HTR-8/SVneo (cell line): Measurements from ENCODE around the gene MYADML2.
A peak's percentile ranks its signal among the peaks of the same experiment; 100 is the strongest.

Source experiments
- DNase-seq: peaks from one replicate; pipeline ENCODE4 v3.0.0; 2011; ENCODE audit warnings: low spot score, mixed read lengths; ENCODE audit not compliant: insufficient read length
- FAIRE-seq: peaks from 2 replicates; lab custom pipeline; 2011; peaks lifted over from hg19 to GRCh38; lab: Jason Lieb, UNC

MYADML2 gene

DNA sequence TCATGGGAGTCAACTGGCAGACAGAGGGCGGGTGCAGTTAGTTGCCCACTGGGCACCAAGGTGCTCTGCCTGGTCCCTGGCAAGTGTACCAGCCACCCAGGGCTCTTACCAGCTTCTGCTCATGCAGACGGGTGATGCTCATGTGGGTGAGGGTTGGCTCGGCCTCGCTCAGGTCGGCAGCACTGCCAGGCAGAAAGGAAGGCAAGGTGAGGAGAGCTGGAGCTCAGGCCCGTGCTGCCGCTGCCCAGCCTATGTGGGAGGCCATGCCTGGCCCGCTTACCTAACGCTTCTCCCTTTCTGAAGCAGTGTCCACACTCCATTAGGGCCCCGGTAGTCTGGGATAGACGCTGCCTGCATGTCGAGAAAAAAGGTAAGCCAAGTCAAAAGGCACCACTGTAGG is 31.7 kb downstream of the MYADML2 start:
- no peak for FAIRE-seq
- no peak for DNase-seq

DNA sequence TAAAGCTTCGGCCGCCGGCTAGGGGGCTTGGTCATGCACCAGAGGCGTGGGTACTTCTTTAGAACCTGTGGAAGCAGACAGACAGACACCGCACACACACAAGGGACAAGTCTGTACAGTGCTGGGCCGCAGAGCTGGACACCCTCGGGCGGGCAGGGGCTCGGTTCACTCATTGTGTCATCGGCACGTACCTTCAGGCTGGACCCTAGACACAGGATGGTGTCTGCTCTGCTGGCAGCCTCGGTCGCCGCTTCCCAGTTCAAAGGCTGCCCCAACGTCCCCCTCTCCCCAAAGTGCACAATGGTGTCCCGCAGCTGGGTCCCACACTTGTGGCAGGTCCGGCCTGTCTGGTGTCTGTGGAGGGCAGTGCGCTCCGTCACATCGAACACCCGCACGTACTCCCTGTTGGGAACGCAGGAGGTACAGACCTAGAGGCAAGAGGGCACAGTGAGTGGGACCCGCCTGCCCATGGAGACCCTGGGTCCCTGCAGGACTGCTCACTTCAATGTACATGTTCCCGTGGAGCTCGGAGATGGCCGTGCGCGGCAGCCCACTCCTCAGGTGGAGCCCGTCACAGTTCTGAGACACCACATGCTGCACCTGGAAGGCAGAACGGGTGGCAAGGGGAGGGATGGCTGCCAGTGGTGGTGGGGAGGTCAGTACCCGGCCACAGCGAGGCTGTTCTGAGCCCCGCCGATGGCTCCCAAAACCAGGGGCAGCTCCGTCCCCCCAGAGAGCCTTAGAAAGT is 32.8 kb downstream of the MYADML2 start:
- no peak for DNase-seq
- FAIRE-seq: no peak

DNA sequence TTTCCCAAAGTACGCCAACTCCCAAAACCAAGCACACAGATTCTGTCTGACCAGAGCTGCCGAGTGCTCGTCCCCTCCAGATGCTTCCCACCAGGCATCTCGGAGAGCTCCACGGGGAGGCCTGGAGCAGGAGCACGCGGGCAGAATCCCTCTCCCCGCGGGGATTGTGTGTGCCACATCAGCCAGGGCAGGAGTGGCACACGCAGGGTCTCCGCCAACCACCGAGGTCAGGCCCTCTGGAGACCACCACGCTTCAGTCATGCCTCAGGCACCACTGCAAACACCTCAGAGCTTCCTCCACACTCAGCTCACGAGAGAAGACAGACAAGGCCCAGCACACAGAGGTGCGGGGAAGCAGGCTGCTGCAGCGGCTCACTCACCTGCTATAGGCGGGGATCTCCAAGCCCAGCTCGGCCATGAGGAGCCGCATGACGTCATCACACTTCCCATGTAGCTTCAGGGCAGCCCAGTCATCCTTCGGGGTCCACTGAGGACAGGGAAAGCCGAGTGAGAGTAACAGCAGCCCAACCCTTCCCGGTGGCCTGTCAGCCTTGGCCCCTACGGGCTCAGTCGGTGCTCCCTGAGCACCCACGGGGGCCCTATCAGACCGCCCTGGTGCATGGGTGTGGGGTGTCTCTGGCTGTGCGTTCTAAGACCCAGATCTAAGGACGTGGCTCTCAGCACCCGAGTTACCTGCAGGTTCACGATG is 33.5 kb downstream of the MYADML2 start:
- DNase-seq (no peak), FAIRE-seq (no peak)

DNA sequence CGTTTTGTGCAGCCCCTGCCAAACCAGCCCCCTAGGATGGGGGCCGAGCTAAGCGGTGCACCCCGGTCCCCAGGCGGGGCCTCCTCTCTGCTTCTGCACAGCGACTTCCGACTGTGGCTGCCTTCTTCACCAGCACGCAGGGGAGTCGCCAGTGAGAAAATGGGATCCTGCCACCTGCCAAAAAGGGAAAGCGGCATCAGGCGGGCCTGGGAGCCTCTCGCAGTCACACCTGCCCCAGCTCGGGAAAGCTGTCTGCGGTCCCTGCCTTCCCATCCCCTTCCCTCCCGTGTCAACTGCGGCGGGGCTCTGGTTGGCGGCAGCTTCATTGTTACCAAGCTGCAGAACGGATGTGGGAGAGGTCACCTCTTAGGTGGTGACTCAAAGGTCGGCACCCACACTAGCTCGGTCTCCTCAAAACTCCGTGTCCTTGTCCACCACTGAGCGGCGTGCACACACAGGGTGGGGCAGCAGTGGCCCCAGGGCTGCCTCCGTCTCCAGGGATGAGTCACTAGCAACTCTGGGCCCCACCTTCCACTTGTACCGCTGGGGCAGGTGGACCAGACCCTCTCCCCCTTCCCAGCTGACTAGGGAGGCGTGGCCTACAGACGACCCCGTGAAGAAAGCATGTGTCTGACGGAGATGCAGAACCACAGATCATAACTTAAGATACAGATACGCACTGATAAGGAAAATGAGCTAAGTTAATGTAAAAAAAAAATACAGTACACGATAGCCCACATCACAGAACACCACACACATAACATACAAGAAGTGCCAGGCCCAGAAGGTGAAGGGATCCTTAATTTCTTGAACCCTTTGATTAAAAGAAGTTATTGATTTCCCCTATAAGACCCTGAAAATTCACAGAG is 34.4 kb downstream of the MYADML2 start:
- DNase-seq (no peak), FAIRE-seq (no peak)

DNA sequence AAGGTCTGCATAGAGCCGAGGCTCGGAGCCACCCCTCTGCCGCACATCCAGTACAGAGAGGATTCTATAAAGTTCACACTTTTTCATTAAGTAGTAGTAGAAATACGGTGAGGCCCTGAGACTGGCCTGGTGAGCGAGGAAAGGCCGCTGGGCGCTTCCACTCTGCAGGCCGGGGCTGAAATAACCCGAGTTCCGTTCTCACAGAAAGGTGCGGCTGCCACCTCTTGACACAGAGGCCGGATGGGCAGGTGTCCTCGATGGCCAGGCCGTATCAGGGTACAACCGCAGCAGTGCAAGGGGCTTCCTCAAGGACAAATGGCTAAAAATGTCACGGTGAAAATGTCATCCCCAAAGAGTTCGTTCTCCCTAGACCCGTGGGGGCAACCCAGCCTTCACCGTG is 35.1 kb downstream of the MYADML2 start:
- no peak for FAIRE-seq
- no peak for DNase-seq

DNA sequence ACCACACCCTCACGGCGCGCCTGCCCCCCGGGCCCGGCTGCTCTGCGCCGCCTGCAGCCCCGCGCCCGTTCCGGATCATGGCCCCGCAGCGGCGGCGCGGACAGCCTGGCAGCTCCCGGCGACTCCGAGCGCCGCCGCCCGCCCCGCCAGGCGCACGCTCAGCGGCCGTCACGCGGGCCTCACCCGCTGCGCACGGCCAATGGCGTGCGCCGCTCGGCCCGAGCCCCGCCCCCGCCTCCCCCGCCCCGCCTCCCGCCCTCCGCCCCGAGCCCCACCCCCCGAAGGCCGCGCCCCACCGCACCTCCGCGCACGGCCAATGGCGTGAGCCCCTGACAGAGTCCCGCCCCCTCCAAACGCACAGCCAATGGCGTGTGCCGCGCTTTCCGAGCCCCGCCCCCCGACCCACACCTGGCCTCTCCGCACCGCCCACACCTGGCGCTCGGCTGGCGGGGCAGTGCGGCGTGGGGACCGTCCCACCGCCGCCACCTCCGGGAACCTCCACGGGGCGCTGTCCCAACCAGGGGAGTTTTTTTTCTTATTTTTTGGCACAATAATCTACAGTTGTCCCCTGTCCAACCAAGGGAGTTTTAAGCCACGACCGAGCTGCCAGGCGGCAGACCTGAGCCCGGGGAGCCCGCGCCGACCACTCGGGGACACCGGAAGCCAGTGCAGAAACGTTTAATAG is 35.6 kb downstream of the MYADML2 start, which contains the start of gene PCYT2:
PCYT2 (minus strand) TSS at position 123 of the 685 bp plus-strand sequence; CDS start at position 79, 44 bp downstream.
- FAIRE-seq: peak; percentile 87
- DNase-seq: peak; percentile 93

DNA sequence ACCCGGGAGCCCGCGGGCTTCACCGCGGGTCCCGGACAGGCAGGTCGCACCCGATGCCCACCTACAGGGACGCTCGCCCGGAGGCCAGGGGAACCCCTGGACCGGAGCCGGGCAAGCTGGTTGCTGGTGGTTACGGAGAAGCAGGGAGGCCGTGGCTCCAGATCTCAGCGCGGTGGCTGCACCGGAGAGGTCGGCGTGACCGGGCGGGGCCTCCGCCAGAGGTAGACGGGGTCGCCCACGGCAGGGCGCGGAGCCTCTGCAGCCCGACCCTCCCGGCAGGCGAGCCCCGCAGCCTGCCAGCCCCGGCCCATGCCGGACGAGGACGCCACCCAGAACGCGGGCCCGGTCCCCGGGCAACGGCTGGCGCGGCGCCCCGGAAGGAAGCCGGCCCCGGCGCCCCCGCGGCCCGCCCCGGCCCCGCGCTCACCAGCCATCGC is 36.2 kb downstream of the MYADML2 start:
- FAIRE-seq: no peak
- DNase-seq: no peak

DNA sequence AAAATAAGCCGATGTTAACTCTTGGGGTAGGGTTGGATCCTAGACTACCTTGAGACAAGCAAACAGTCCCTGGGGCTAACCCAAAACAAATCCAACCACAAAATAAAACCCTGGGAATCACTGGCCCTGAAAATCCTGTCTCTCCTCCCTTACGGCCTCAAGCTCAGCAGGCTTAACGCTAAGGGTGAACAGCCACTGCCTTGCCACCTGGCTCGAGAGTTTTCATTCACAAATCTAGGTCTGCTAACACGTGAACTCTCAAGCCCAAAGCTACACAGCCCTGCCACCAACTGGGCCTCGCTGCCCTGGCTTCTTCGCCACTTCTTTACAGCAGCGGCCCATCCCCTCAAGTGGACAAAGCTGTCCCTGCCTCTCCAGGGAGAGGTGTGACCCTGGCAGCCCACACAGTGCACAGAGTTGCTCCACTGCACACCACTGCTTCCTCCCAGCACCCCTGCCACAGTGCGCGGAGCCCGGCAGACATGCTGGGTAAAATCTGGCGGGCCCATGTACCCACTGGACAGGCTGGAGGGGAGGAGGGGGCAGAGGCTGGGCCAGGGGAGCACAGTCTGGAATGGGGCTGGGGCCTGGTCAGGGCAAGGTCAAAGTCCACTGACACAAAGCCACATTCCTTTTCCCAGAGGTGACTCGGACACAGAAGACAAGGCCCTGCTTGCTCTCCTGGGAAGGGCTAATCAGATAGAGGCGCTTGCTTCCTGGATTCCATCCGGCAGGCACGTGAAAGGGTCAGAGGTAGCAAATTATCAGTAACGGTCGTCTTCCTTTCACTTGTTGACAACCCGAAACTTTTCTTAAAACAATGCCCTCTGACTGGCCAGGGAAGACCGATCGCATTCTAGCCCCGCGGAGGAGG is 36.8 kb downstream of the MYADML2 start:
- FAIRE-seq: peak; percentile 60

DNA sequence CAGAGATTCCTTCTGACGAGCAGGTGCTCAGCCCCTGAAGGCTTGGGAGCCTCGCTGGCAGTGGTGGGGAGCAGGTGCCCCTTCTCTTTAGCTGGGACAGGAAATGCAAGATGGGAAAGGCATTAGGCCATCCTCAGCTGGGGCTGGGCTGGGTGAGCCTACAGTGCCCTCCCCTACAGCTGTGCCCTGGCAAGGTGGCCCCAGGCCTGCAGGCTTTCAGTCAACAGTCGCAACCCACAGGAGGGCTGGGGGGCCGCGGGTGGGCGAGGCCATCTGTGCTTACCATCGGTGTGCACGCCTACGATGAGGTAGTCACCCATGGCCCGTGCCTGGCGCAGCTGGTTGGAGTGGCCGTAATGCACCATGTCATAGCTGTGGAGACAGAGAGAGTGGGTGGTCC is 37.8 kb downstream of the MYADML2 start:
- no peak for FAIRE-seq

More for the DNA sequence above, 36.8 kb downstream of the MYADML2 start:
- DNase-seq: no peak

DNA sequence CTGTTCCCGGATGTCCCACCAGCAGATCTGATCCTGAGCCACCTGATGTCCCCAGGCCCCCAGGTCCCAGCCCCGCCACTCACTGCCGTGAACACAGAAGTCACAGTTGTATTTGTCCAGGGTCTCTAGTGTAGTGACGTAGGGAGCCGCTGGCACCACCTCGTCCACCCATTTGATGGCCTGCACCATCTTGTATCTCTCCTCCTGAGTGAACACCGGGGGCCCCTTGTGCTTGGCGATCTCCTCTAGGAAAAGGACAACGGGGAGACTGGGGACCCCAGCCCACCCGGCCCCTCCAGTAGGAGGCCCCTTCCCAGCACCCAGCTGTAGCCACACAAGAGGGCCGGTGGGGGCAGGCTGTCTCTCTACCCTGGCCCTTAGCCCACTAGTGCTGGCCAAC is 38.2 kb downstream of the MYADML2 start:
- no peak for FAIRE-seq
- DNase-seq: no peak

More for the DNA sequence above, 37.8 kb downstream of the MYADML2 start:
- no peak for DNase-seq

DNA sequence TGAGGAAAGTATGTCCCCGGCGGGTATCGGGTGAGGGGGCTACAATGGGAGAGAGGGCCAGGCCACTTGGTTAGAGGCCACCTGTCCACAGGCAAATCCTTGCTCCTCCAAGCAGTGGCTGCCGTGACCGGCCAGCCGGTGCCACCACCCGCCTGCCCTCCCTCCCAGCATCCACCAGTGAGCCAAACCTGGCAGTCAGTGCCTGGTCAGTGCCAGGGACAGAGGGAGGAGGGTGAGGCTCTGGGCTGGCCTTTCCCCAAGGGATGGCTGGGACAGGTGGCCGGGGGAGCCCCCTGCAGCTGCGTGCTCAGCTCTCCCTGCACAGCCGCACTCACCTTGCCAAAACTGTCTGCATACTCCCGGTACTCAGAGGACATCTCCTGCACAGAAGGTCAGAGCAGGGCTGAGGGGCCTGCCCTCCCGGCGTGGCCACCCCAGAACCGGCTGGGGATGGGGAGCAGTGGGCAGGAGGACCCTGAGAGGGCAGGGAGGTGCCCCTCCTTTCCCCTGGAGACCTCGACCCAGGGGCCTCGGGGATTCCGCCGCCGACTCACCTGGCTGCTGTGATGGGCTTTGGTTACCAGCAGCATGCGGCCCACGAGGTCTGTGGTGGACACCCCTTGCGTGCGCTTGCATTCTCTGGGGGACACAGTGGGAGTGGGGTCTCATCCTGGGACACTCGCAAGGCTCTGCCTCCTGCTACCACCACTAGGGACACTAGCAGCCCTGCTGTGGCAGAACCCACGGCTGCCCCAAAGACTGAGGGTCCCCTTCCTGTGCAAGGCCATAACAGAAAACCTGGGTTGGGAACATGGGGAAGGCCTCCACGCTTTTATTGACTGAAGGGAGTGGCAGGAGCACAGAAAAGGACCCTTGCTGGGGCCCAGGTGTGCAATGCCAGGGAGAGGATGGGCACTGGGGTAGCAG is 39.6 kb downstream of the MYADML2 start:
- no peak for DNase-seq
- FAIRE-seq: no peak

DNA sequence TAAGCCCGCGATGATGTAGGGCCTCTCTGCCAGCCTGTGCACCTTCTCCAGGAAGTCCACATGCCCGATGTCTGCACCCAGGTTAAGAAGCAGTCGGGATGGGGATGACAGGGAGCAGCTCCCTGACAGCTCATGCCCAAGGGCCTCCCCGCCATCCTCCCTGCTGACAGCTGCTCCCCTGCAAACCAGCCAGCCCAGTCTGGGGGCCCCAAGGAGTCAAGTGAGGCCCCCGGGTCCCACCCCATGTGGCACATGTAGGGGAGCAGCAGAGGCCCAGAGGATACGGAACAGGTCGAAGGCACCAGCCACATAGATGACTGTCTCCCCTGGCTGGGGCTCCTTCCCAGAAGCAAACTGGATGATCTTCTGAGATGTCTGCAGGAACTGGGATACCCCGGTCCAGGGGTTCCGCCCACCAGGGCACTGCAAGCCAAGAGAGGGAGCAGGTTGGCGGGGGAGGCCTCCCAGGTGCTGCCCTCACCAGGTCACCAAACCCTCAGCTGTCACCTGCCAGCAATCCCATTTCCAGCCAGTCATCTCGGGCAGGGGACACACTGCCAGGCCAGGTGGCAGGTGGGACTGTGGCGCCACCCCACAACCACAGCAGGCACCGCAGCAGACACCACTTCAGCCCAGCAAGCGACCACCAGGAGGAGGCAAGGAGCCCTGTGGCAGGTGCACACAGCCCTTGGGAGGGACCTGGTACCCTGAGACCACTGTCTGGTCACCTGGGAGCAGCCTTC is 40.4 kb downstream of the MYADML2 start:
- no peak for FAIRE-seq
- no peak for DNase-seq

DNA sequence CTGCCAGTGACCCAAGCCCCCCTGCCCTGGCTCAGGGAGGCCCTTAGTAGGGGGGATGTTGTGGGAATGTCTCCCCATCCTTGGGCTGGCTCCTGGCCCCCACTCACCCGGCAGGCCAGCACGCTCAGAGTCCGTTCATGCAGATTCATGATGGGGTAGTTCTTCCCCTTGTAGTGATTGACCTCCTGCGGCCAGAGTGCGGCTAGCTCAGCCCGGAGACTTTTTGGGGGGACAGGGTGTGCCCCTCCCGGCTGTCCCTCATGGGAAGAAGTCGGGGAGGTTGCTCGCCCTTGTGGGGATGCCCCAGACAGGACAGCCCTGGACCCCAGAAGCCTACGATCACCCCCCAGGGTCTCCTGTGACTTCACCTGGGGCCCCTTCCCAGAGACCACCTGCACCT is 41.0 kb downstream of the MYADML2 start:
- DNase-seq (no peak), FAIRE-seq (no peak)

DNA sequence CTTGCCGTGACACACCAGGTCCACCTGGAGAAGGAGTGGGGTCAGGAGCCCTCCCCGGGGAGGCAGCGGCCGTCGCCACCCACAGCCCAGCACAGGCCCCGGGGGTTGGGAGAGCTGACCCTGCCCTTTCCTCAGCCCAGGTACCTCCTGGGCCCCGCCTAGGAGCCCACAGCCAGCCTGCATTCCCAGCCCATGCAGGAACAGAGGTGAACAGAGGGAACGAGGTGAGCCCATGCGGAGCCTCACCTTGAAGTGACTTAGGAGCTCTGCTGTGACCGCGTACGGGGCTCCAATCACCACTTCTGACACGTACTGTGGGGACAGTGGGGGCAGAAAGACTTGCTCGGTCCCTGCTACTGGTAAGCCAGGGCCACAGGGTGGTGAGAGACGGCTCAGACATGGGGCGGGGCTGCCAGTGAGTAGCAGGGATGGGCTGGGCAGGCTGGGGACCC is 41.6 kb downstream of the MYADML2 start:
- no peak for FAIRE-seq
- no peak for DNase-seq

DNA sequence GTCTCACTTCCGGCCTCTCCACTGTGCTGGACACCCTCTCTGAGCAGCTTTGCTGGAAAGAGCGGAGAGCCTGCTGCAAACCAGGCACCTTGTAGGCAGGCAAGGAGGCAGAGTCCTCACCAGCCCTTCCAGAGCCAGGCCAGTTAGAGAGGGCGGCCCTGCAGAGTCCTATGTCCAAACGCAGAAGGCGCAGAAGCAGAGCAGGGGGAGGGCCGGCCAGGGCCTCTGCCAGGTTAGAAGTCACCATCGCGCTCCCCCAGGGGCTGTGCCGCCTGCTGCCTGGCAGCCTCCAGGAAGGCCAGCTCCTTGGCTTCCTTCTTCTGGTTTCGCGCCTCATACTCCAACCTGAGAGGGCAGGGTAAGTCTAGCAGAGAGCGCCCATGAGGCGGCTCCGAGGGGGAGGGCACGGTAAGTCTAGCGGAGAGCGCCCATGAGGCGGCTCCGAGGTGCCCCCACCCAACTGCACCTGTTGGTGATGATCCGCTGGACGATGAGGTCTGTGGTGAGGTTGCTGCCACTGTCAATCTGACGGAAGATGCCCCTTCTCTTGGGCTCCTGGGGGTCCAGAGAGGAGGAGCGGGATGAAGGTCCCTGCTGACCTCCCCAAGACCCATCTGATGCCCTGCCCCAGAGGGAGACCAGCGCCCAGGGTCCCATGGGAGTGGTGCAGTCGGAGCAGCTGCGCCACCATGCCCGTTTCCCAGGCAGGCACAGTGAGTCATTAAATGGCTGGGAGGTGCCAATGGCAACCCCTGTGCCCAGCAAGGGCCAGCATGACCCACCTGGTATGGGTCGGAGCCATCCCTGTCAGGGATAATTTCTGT is 42.2 kb downstream of the MYADML2 start:
- DNase-seq (no peak), FAIRE-seq (no peak)

DNA sequence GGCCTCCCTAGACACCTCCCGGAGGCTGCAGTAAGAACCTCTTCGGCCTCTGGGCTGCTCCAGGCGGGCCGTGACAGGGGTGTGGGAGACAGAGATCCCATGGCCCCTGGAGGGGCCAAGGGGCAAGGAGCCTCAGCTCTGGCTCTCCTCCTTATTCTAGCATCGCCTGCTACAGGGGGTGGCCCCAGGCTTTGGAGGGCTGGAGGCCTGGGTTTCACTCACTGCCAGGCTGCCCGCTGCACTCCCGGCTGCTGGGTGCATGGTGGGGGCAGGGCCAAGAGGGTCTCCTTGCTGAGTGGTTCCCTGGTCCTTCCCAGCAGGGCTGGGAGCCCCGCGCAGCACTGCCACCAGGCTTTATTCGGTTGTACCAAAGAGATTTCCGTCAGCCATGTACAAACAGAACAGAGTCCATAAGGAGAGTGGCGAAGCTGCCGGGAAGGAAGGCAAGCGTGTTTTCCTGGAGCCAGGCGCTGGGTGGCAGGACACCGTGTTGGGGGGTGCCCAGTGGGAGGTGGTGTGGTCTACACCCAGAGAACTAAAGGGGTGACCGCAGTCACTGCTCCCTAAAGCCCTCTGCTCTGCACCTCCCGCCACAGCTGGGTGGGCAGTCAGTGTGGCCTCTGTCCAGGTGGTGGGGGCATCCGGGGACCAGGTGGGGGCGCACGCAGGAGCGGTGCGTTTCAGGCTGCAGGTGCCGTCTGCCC is 43.0 kb downstream of the MYADML2 start:
- FAIRE-seq (no peak), DNase-seq (no peak)
